Central memory CD4-positive, alpha-beta T cell (primary cell): ENCODE results near the gene CNOT3.
A peak's percentile ranks its signal among the peaks of the same experiment; 100 is the strongest.
"Not testable (repeated sequence)": the region's sequence is repeated elsewhere in the genome, so short reads cannot be mapped to it uniquely, and the experiment has no call there.

ENCODE experiments used
- DNase-seq: peaks from one replicate; pipeline ENCODE4 v3.0.0; 2022

The CNOT3 gene

GRCh38 chr19:54152267-54152666 lies 14.7 kb downstream of the CNOT3 start:
- DNase-seq, result no peak

DNA sequence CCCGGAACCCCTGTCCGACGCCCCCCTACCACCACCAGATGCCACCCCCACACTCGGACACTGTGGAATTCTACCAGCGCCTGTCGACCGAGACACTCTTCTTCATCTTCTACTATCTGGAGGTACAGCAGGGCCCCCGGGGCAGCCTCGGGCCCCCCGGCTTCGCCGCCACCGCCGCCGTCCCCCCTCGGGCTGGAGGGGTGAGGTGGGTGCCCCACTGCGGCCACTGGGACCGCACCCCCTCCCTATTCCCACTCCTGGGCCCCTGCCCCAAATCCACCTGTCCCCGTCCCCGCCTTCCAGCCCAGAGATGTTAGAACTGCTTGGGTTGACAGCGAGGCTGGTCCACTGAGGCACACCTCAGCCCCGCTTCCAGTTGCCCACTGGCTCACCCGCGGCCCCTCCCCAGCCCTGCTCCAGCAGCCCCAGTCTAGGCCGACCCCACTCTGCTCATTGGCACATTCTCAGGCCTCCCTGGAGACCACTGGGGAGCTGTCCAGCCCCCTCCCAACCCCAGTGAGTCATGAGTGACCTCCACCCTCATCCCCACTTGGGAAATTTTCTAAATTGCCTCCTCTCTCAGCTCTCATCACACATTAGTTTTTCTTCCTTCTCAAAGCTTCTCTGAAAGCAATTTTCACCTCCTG lies 15.4 kb downstream of the CNOT3 start:
- DNase-seq, result no peak

DNA sequence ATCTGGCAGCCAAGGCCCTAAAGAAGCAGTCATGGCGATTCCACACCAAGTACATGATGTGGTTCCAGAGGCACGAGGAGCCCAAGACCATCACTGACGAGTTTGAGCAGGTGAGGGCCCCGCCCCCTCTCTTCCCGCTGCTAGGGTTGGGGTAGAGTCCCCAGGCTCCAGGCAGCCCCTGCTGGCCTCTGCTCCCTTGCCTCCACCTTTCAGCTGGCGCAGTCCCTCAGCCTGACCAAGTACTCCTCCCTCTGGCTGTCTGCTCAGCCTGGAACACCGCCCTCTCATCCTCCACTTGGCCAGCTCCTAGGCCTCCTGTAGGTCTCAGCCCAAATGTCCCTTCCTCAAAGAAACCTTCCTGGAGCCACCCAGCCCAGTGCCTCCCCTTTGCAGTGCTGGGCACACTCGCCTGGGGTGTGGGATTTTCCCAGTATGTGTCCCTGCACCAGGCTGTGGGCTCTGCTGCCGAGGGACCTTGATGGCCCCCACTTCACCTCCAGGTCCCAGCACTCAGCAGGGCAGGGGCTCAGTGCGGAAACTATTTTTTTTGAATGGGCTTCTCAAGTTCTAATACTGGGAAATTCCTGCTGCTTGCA lies 16.3 kb downstream of the CNOT3 start:
- no peak for DNase-seq

- DNase-seq, result peak; percentile 57
These were observed 17.2 kb downstream of the CNOT3 start for GRCh38 chr19:54154603-54155345.

DNA sequence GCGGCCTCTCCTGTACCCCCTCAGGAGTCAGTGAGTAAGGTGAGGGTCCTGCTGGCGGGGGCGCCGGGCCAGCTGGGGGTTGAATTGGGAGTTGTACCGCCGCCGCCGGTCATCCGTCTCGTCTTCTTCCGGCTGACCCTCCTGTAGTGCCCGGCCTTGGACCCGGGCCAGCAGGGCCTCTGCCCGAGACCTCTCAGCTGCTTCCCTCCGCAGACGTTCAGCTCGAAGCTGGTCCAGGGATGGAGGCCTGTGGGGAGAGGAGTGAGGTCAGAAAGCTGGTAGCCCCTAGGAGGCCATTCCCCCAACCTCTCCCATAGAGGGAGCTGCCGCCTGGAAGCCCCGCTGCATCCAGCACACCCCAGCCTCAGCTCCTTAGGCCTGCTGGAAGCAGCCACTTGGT lies 18.1 kb downstream of the CNOT3 start:
- no peak for DNase-seq

DNA sequence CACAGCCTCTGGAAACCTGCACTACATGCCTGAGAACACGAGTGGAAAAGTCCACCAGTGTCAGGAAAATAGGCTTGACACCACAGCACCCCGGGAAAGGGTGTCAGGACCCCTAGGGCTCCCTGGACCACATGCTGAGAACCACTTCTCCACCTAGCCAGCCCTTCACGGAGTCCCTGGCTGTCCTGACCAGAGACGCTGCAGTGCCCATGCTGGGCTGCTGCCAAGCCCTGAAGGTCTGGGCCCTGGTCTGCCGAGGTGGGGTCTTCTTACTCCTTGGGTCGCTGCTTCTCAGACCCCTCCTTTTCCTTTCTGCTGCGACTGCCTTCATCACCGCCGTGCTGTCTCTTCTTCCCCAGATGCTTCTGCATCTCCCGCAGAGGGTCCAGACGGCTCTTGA lies 18.9 kb downstream of the CNOT3 start:
- DNase-seq, result no peak

GRCh38 chr19:54156953-54157352 lies 19.4 kb downstream of the CNOT3 start:
- DNase-seq, result no peak

DNA sequence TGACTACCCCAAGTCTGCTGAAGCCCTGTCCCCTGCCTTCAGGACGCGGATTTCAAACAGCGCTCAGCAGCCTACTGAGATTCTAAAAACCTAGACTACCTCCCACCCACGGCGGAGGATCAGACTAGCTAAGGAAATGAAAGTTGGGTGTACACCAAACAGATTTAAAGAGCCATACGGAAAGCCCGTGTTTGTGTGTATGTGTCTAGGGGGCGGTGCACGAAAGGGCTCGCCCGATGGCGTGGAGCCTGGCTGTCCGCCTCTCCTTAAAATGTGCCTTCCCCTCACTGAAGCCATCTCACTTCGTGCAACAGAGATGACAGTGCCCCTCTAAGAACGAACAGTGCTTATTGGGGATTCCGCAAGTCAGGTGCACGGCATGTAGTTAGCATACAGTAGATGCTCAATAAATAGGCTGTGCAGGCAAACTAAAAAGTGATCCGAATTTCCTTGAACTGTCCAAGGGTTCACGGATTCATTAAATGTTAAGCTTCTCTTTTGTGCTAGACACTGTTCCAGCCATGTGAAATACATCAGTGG lies 21.3 kb downstream of the CNOT3 start:
- no peak for DNase-seq

DNA sequence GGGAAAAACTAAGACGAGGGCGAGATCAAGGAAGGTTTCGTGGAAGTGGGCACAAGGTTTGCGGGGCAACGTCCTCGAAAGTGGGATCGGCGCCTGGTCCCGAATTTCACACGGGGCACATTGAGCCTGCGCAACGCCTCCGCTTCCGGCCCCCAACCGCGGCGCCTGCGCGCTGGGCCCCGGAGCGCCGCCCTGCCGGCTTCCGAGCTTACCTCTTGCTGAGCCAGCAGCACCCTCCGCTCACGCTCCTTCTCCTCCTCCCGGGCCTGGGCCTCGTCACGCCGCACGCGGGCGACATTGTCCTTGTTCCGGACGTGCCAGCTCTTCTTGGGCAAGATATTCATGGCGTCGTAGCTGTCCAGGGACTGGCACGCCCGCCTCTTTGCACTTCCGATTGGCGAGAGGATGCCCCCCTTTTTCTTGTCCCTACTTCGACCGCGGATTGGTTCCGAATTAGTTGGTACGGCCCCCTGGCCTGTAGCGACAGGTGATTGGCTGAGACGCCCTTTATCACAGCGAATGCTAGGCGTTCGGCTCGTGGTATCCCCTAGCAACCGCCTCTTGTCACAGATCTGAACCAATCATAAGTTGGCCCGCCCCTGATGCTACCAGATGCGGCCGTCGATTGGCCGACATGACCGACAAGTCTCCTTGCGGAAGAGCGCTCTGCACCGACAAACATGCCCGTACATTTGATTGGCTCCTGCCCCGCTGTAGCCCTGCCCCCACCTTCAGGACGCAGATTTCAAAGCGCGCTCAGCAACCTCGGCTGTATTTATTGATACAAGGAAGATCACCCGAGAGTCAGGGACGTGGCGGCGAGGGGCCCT lies 22.0 kb downstream of the CNOT3 start, which contains the start of gene LENG1:
Gene LENG1 (minus strand): TSS at position 370 of the 830 bp plus-strand sequence. CDS start 26 bp downstream, at position 344.
- DNase-seq, result peak; percentile 100

GRCh38 chr19:54160182-54160811 lies 22.7 kb downstream of the CNOT3 start:
- DNase-seq, result no peak

GRCh38 chr19:54160854-54161253 lies 23.3 kb downstream of the CNOT3 start:
- DNase-seq, result no peak

GRCh38 chr19:54162241-54162805 lies 24.8 kb downstream of the CNOT3 start:
- peak; percentile 80 for DNase-seq

GRCh38 chr19:54162884-54163283 lies 25.3 kb downstream of the CNOT3 start:
- no peak for DNase-seq

DNA sequence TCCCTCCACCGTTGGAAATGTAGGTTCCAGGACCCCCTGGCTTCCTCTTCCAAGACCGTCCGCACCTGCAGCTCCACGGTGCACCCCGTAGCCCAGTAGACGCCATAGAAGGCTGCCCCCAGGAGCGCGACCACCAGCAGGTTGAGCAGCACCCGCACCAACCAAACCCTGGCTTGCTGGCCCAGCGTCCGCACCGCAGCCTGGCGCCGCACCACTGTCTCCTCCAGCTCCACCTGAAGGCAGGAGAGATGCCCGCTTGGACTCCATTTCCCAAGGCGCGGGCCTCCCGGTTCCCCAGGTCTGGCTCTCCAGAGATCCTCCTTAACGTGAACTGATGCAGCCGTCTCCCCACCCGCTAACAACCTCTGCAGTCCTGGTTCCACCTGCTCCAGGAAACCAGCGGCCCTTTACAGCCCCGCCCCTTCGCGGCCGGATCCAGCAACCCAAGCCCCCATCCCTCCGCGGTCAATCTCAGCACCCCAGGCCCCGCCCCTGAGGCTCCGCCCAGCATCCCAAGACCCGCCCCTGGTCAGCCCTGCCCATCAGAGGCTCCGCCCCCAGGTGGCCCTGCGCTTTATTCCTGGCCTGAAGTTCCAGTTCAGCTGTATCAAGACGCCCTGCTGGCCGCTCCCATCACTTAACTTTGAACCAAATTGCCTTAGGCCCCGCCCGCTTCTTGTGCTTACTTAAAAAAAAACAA lies 27.0 kb downstream of the CNOT3 start:
- peak; percentile 66 for DNase-seq

GRCh38 chr19:54165222-54165621 lies 27.7 kb downstream of the CNOT3 start:
- DNase-seq, result no peak

- DNase-seq, result peak; percentile 75
These were observed 30.8 kb downstream of the CNOT3 start for GRCh38 chr19:54168174-54168917.

GRCh38 chr19:54169149-54169740 lies 31.7 kb downstream of the CNOT3 start:
- no peak for DNase-seq

- not testable (repeated sequence) for DNase-seq
These were observed 34.3 kb downstream of the CNOT3 start for GRCh38 chr19:54171736-54172431.
